ENCODE data around the gene CACNA1I.

CACNA1I gene

GRCh38 chr22:39534591-39535356, 35.8 kb upstream of the CACNA1I start:
- in situ Hi-C loops (cut with HindIII; ENCODE audit: low sequenced_read_pairs): loop anchor here (10.0 kb wide), 1 partner anchor 470 kb away; no protein-coding TSS in a partner anchor

GRCh38 chr22:39535357-39535725, 35.2 kb upstream of the CACNA1I start:
- in situ Hi-C loops (cut with HindIII; ENCODE audit: low sequenced_read_pairs): loop anchor here (10.0 kb wide), 1 partner anchor 469 kb away; no protein-coding TSS in a partner anchor

- in situ Hi-C loops (cut with HindIII; ENCODE audit: low sequenced_read_pairs): loop anchor here (10.0 kb wide), 1 partner anchor 469 kb away; no protein-coding TSS in a partner anchor
Observed at GRCh38 chr22:39535831-39536449, 34.6 kb upstream of the CACNA1I start.

- in situ Hi-C loops (cut with HindIII; ENCODE audit: low sequenced_read_pairs): loop anchor here (10.0 kb wide), 1 partner anchor 468 kb away; no protein-coding TSS in a partner anchor
Observed at GRCh38 chr22:39536711-39537110, 33.8 kb upstream of the CACNA1I start.

- in situ Hi-C loops (cut with HindIII; ENCODE audit: low sequenced_read_pairs): loop anchor here (10.0 kb wide), 1 partner anchor 467 kb away; no protein-coding TSS in a partner anchor
Observed at GRCh38 chr22:39537975-39538374, 32.6 kb upstream of the CACNA1I start.

- in situ Hi-C loops (cut with HindIII; ENCODE audit: low sequenced_read_pairs): no loop called here
Observed at GRCh38 chr22:39543095-39543494, 27.5 kb upstream of the CACNA1I start.

- in situ Hi-C loops (cut with HindIII; ENCODE audit: low sequenced_read_pairs): no loop called here
Observed at GRCh38 chr22:39545386-39546365, 24.9 kb upstream of the CACNA1I start.

- in situ Hi-C loops (cut with HindIII; ENCODE audit: low sequenced_read_pairs): no loop called here
Observed at GRCh38 chr22:39546889-39547586, 23.5 kb upstream of the CACNA1I start.

- in situ Hi-C loops (cut with HindIII; ENCODE audit: low sequenced_read_pairs): no loop called here
Observed at GRCh38 chr22:39547587-39547947, 23.0 kb upstream of the CACNA1I start.

GRCh38 chr22:39553429-39553828, 17.1 kb upstream of the CACNA1I start:
- in situ Hi-C loops (cut with HindIII; ENCODE audit: low sequenced_read_pairs): loop anchor here (5.0 kb wide), 1 partner anchor 71 kb away; no protein-coding TSS in a partner anchor

GRCh38 chr22:39554151-39554550, 16.4 kb upstream of the CACNA1I start:
- in situ Hi-C loops (cut with HindIII; ENCODE audit: low sequenced_read_pairs): loop anchor here (5.0 kb wide), 1 partner anchor 72 kb away; no protein-coding TSS in a partner anchor

GRCh38 chr22:39556970-39557841, 13.3 kb upstream of the CACNA1I start:
- in situ Hi-C loops (cut with HindIII; ENCODE audit: low sequenced_read_pairs): no loop called here

- in situ Hi-C loops (cut with HindIII; ENCODE audit: low sequenced_read_pairs): no loop called here
Observed at GRCh38 chr22:39558254-39558727, 12.3 kb upstream of the CACNA1I start.

- in situ Hi-C loops (cut with HindIII; ENCODE audit: low sequenced_read_pairs): no loop called here
Observed at GRCh38 chr22:39558950-39559349, 11.6 kb upstream of the CACNA1I start.

GRCh38 chr22:39559456-39560105, 11.0 kb upstream of the CACNA1I start:
- in situ Hi-C loops (cut with HindIII; ENCODE audit: low sequenced_read_pairs): no loop called here

- in situ Hi-C loops (cut with HindIII; ENCODE audit: low sequenced_read_pairs): no loop called here
Observed at GRCh38 chr22:39560127-39560526, 10.4 kb upstream of the CACNA1I start.

- in situ Hi-C loops (cut with HindIII; ENCODE audit: low sequenced_read_pairs): no loop called here
Observed at GRCh38 chr22:39562839-39563489, 7.6 kb upstream of the CACNA1I start.
